Left lung (tissue), 10 donors: ENCODE results near the gene MANBA. TPM values are rescaled to one million over a fixed set of nuclear protein-coding genes. Genes with fewer than 3 reads are reported as not detected.

ENCODE experiments used
- ATAC-seq: fragments of 200-7000 bp; cut with Tn5 transposase; one replicate; pipeline ENCODE4 v1.9.1; 2020; ENCODE audit warnings: moderate library complexity
- DNase-seq, 4 donors: peaks; one replicate each; pipeline ENCODE4 v3.0.0-alpha.2; 2013 to 2020
- H3K27ac ChIP-seq, 2 donors: fragments of 200-600 bp; sonication (generic) in 1 of 2; one replicate each; pipeline versions ENCODE4 v1.5.0 to v1.8.0; 2020 to 2021
- H3K27me3 ChIP-seq, 2 donors: fragments of 200-600 bp; sonication (generic) in 1 of 2; one replicate each; pipeline versions ENCODE4 v1.5.0 to v1.8.0; 2020 to 2021
- H3K36me3 ChIP-seq, 2 donors: fragments of 200-600 bp; sonication (generic) in 1 of 2; one replicate each; pipeline versions ENCODE4 v1.5.0 to v1.8.0; 2020 to 2021
- H3K4me1 ChIP-seq, 2 donors: fragments of 200-600 bp; one replicate each; pipeline ENCODE4 v1.8.0; 2021
- H3K4me3 ChIP-seq, 2 donors: fragments of 200-600 bp; sonication (generic) in 1 of 2; one replicate each; pipeline versions ENCODE4 v1.5.0 to v1.8.0; 2020 to 2021; ENCODE audit warnings: mild to moderate bottlenecking in 1 of 2
- H3K9me3 ChIP-seq, 2 donors: fragments of 200-600 bp; sonication (generic) in 1 of 2; one replicate each; pipeline versions ENCODE4 v1.5.0 to v1.8.0; 2020 to 2021
- CTCF ChIP-seq, 2 donors: fragments of 200-600 bp; sonication (generic) in 1 of 2; IDR thresholded peaks; one replicate each; pipeline versions ENCODE4 v1.5.0 to v1.8.0; 2021; ENCODE audit warnings: antibody characterized with exemption in 2 of 2
- intact Hi-C, 2 donors: fragments of 100-400 bp; cut with DNase I; formaldehyde crosslinking; loops; one replicate each; pipeline versions ENCODE4 v1.11.2 to v1.14.2; 2022
- polyA plus RNA-seq, 6 donors: library from polyadenylated mRNA; unstranded; fragments of 120-200 nt; gene quantifications; one replicate each; pipeline ENCODE4 v1.2.1, GENCODE V29; 2013; ENCODE audit not compliant: insufficient read length in 6 of 6
- total RNA-seq, 2 donors: library from RNA; stranded (reverse); fragmentation: NEBNext Ultra II Directional; extraction: Animal tissue kit (Norgen Biotek cat#: 25700); gene quantifications; one replicate each; pipeline ENCODE4 v1.2.1, GENCODE V29; 2021
- donor health status: DM: no; HTN: yes; CAD: no.
- donor health status: DM: no; HTN: no; CAD: no.

MANBA gene
- total and polyA plus RNA-seq, 8 donors = 31.3 to 57.0 (median 36.4) TPM

GRCh38 chr4:102589743-102590142 lies 171.0 kb downstream of the MANBA start:
- DNase-seq = no peak
- Histone ChIP-seq H3K4me3 (no peak overlapping the region), H3K4me1 (no peaks in the 10 kb centered on the region), H3K36me3 (peaks cover 0 to 96% of the 10 kb centered on the region in 2 donors), H3K27ac (no peak overlapping the region), H3K27me3 (no peaks in the 10 kb centered on the region), H3K9me3 (no peaks in the 10 kb centered on the region)
- ATAC-seq = no peak
- TF ChIP-seq CTCF (IDR thresholded peaks at IDR 0.05) = no peak
- intact Hi-C loops = no loop called here

GRCh38 chr4:102586644-102587021 lies 174.1 kb downstream of the MANBA start:
- no peak for TF ChIP-seq CTCF (IDR thresholded peaks at IDR 0.05)
- peaks cover 0 to 98% of the 10 kb centered on the region in 2 donors for H3K36me3 ChIP-seq
- H3K27ac ChIP-seq = no peak overlapping the region
- intact Hi-C loops = no loop called here
- H3K27me3 ChIP-seq = no peaks in the 10 kb centered on the region
- no peak overlapping the region for H3K4me3 ChIP-seq
- no peak for DNase-seq
- no peak for ATAC-seq
- H3K9me3 ChIP-seq = no peaks in the 10 kb centered on the region
- H3K4me1 ChIP-seq = no peaks in the 10 kb centered on the region

- no peak for DNase-seq
- no peaks in the 10 kb centered on the region for H3K4me1 ChIP-seq
- no peak for ATAC-seq
- intact Hi-C loops = no loop called here
- H3K4me3 ChIP-seq = no peak overlapping the region
- no peaks in the 10 kb centered on the region for H3K9me3 ChIP-seq
- H3K36me3 ChIP-seq = peaks cover 0 to 98% of the 10 kb centered on the region in 2 donors
- TF ChIP-seq CTCF (IDR thresholded peaks at IDR 0.05) = no peak
- no peak overlapping the region for H3K27ac ChIP-seq
- no peaks in the 10 kb centered on the region for H3K27me3 ChIP-seq
Measured at GRCh38 chr4:102586002-102586643, 174.6 kb downstream of the MANBA start.

GRCh38 chr4:102585329-102585728 lies 175.4 kb downstream of the MANBA start:
- TF ChIP-seq CTCF (IDR thresholded peaks at IDR 0.05) = no peak
- no peaks in the 10 kb centered on the region for H3K27me3 ChIP-seq
- DNase-seq = no peak
- intact Hi-C loops = no loop called here
- H3K4me1 ChIP-seq = no peaks in the 10 kb centered on the region
- peaks cover 0 to 98% of the 10 kb centered on the region in 2 donors for H3K36me3 ChIP-seq
- ATAC-seq = no peak
- H3K4me3 ChIP-seq = no peak overlapping the region
- H3K27ac ChIP-seq = no peak overlapping the region
- no peaks in the 10 kb centered on the region for H3K9me3 ChIP-seq

GRCh38 chr4:102584091-102584490 lies 176.7 kb downstream of the MANBA start:
- H3K36me3 ChIP-seq = peaks cover 0 to 96% of the 10 kb centered on the region in 2 donors
- ATAC-seq (no peak), DNase-seq (no peak)
- no peaks in the 10 kb centered on the region for H3K27me3 ChIP-seq
- no peaks in the 10 kb centered on the region for H3K9me3 ChIP-seq
- intact Hi-C loops = no loop called here
- no peak overlapping the region for H3K27ac ChIP-seq
- no peaks in the 10 kb centered on the region for H3K4me1 ChIP-seq
- no peak for TF ChIP-seq CTCF (IDR thresholded peaks at IDR 0.05)
- H3K4me3 ChIP-seq = no peak overlapping the region

Other genes with a start within 250 kb of the MANBA start
- gene UBE2D3, start 66.6 kb upstream of the MANBA start, total RNA-seq = 100 to 1,000 TPM; 241 to 313 TPM
- 100 to 1,000 TPM; 250 to 290 (median 272) TPM for gene UBE2D3, start 66.6 kb upstream of the MANBA start, polyA plus RNA-seq
- 10 to 100 TPM; 30.6 to 38.6 TPM for gene CISD2, start 108.0 kb upstream of the MANBA start, total RNA-seq
- 10 to 100 TPM; 30.6 to 38.0 (median 33.7) TPM for gene CISD2, start 108.0 kb upstream of the MANBA start, polyA plus RNA-seq